Central memory CD8-positive, alpha-beta T cell (primary cell): ENCODE results near the gene RGS3.

Source experiments
- ATAC-seq: fragments of 150-1000 bp; cut with Tn5 transposase; replicated peaks from 2 replicates; pipeline ENCODE4 v1.10.0; 2022; ENCODE audit warnings: mild to moderate bottlenecking, moderate FRiP score, moderate number of reproducible peaks; ENCODE audit not compliant: poor library complexity, severe bottlenecking; ENCODE audit errors: extremely low read depth
- DNase-seq, 2 donors: peaks; one replicate each; pipeline ENCODE4 v3.0.0; 2021; ENCODE audit warnings: low spot score in 2 of 2
- H3K27ac Mint-ChIP-seq: one replicate; pipeline ENCODE4 v1.8.0; 2022; ENCODE audit warnings: low read depth, mild to moderate bottlenecking, moderate library complexity, mixed read lengths
- H3K27me3 Mint-ChIP-seq: one replicate; pipeline ENCODE4 v1.8.0; 2022; ENCODE audit warnings: mixed read lengths
- H3K36me3 Mint-ChIP-seq: one replicate; pipeline ENCODE4 v1.8.0; 2022; ENCODE audit warnings: mild to moderate bottlenecking, moderate library complexity, mixed read lengths; ENCODE audit not compliant: insufficient read depth
- H3K4me1 Mint-ChIP-seq: one replicate; pipeline ENCODE4 v1.8.0; 2022; ENCODE audit warnings: mixed read lengths
- H3K4me3 Mint-ChIP-seq: one replicate; pipeline ENCODE4 v1.8.0; 2022; ENCODE audit warnings: mild to moderate bottlenecking, moderate library complexity, mixed read lengths
- H3K9me3 Mint-ChIP-seq: one replicate; pipeline ENCODE4 v1.8.0; 2022; ENCODE audit warnings: mixed read lengths

Gene RGS3

GRCh38 chr9:113522419-113522818, 58.9 kb downstream of the RGS3 start:
- Mint-ChIP-seq H3K4me1 (peaks cover 95% of the 10 kb centered on the region), H3K9me3 (no peaks in the 10 kb centered on the region), H3K36me3 (peaks cover 24% of the 10 kb centered on the region), H3K27ac (peak overlapping the region; percentile 86), H3K27me3 (no peaks in the 10 kb centered on the region), H3K4me3 (peak overlapping the region; percentile 79)
- ATAC-seq (no peak), DNase-seq (no peak)

GRCh38 chr9:113522858-113523257, 59.3 kb downstream of the RGS3 start:
- DNase-seq: no peak
- ATAC-seq: no peak
- H3K4me1 Mint-ChIP-seq: peaks cover 96% of the 10 kb centered on the region
- H3K4me3 Mint-ChIP-seq: peak overlapping the region; percentile 79
- no peaks in the 10 kb centered on the region for H3K27me3 Mint-ChIP-seq
- peak overlapping the region; percentile 86 for H3K27ac Mint-ChIP-seq
- no peaks in the 10 kb centered on the region for H3K9me3 Mint-ChIP-seq
- peaks cover 23% of the 10 kb centered on the region for H3K36me3 Mint-ChIP-seq

GRCh38 chr9:113523421-113524141, 60.1 kb downstream of the RGS3 start:
- Mint-ChIP-seq H3K27ac (peak overlapping the region; percentile 86), H3K4me3 (peak overlapping the region; percentile 79), H3K36me3 (peaks cover 19% of the 10 kb centered on the region), H3K9me3 (no peaks in the 10 kb centered on the region), H3K4me1 (peaks cover 95% of the 10 kb centered on the region), H3K27me3 (no peaks in the 10 kb centered on the region)
- DNase-seq (peak in 1 of 2 donors; percentile 19), ATAC-seq (peak; percentile 40)

DNA sequence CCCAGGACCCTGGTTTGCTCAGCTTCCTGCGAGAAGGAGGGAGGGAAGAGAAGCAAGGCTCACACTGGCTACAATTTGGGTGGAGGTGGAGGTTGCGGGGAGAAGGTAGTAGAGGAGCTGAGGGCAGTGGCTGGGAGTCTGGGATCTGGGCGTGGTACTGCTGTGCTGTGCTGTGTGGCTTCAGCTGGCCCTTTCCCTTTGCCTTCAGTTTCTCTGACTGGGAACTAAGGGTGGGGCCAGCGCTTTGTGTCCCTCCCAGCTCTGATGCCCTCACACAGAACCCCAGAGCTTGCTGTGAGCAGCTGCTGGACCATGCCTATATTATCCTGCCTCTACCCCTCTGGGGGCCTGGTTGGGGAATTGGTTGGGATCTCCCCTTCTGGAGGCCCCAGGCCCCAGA, 60.9 kb downstream of the RGS3 start:
- Mint-ChIP-seq H3K27ac (peak overlapping the region; percentile 86), H3K4me3 (peak overlapping the region; percentile 79), H3K9me3 (no peaks in the 10 kb centered on the region), H3K4me1 (peaks cover 92% of the 10 kb centered on the region), H3K36me3 (peaks cover 20% of the 10 kb centered on the region), H3K27me3 (no peaks in the 10 kb centered on the region)
- ATAC-seq (no peak), DNase-seq (no peak)

DNA sequence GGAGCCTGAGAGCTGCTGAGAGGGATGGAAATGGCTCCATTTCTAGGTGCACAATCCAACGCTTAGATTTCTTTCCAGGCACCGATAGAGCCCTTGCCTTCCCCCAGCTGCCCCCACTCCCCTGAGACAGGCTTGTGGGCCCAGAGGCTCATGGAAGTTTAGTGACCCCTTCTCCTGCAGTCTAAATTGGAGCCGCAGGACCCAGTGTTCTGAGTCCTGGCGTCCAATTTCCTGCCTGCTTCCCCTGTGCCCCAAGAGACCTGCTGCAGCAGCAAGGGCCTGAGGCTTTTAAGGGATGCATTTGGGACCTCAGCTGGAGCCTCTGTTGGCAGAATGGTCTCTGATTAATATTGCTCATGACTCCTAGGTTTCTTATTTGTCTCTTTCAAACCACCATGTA, 61.7 kb downstream of the RGS3 start:
- H3K4me1 Mint-ChIP-seq: peaks cover 89% of the 10 kb centered on the region
- DNase-seq (no peak), ATAC-seq (no peak)
- H3K27me3 Mint-ChIP-seq: no peaks in the 10 kb centered on the region
- H3K9me3 Mint-ChIP-seq: no peaks in the 10 kb centered on the region
- peak overlapping the region; percentile 79 for H3K4me3 Mint-ChIP-seq
- H3K27ac Mint-ChIP-seq: peak overlapping the region; percentile 22
- peaks cover 28% of the 10 kb centered on the region for H3K36me3 Mint-ChIP-seq

GRCh38 chr9:113525831-113526230, 62.3 kb downstream of the RGS3 start:
- DNase-seq (no peak), ATAC-seq (no peak)
- H3K4me3 Mint-ChIP-seq: peak overlapping the region; percentile 79
- no peaks in the 10 kb centered on the region for H3K9me3 Mint-ChIP-seq
- H3K27ac Mint-ChIP-seq: peak overlapping the region; percentile 22
- no peaks in the 10 kb centered on the region for H3K27me3 Mint-ChIP-seq
- peaks cover 32% of the 10 kb centered on the region for H3K36me3 Mint-ChIP-seq
- peaks cover 89% of the 10 kb centered on the region for H3K4me1 Mint-ChIP-seq

GRCh38 chr9:113526231-113526746, 62.8 kb downstream of the RGS3 start:
- ATAC-seq (peak; percentile 21), DNase-seq (no peak)
- H3K36me3 Mint-ChIP-seq: peaks cover 34% of the 10 kb centered on the region
- H3K9me3 Mint-ChIP-seq: no peaks in the 10 kb centered on the region
- peak overlapping the region; percentile 79 for H3K4me3 Mint-ChIP-seq
- H3K4me1 Mint-ChIP-seq: peaks cover 89% of the 10 kb centered on the region
- no peaks in the 10 kb centered on the region for H3K27me3 Mint-ChIP-seq
- peak overlapping the region; percentile 69 for H3K27ac Mint-ChIP-seq

DNA sequence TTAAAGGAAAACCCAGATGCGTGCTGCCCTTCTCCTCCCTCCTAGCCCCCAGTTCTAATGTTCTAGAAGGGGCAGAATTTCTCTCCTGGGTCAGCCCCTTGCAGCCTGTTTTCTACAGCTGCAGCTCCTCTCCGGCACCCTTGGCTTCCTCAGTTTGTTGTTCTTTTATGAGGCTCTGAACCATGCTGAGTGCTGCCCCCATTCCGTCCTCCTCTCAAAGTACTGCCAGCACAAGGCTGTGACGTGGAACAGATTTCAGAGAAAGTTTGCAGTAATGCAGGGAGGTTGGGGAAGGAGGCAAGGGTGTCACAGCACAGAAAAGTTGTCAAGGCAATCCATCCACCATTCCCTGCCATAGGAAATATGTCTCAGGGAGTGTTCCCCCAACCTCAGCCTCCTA, 63.3 kb downstream of the RGS3 start:
- peak overlapping the region; percentile 79 for H3K4me3 Mint-ChIP-seq
- DNase-seq: no peak
- ATAC-seq: no peak
- no peaks in the 10 kb centered on the region for H3K27me3 Mint-ChIP-seq
- peaks cover 91% of the 10 kb centered on the region for H3K4me1 Mint-ChIP-seq
- peaks cover 39% of the 10 kb centered on the region for H3K36me3 Mint-ChIP-seq
- H3K27ac Mint-ChIP-seq: peak overlapping the region; percentile 69
- no peaks in the 10 kb centered on the region for H3K9me3 Mint-ChIP-seq

DNA sequence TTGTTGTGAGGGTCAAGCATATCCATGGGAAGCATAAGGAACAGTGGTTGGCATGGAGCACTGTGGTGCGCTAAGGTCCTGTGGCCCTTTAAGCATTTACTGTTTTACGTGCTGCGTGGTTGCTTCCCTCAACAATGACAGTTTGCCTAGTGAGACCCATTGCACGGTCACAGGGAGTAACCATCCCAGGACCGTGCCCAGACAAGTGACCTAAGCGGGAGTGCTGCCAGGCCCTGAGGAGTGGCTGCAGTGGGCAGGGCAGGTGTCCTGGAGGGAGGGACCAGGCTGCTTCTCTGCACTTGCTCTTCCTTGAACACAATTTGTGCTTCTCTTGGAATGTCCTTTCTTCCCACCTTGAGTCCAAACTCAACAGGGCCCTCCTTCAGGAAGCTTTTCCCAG, 64.6 kb downstream of the RGS3 start:
- Mint-ChIP-seq H3K27me3 (no peaks in the 10 kb centered on the region), H3K9me3 (no peaks in the 10 kb centered on the region), H3K27ac (peak overlapping the region; percentile 69), H3K4me1 (peaks cover 86% of the 10 kb centered on the region), H3K4me3 (no peak overlapping the region), H3K36me3 (peaks cover 45% of the 10 kb centered on the region)
- DNase-seq (no peak), ATAC-seq (no peak)

GRCh38 chr9:113528811-113529210, 65.3 kb downstream of the RGS3 start:
- H3K4me1 Mint-ChIP-seq: peaks cover 80% of the 10 kb centered on the region
- DNase-seq (no peak), ATAC-seq (no peak)
- no peaks in the 10 kb centered on the region for H3K27me3 Mint-ChIP-seq
- H3K36me3 Mint-ChIP-seq: peaks cover 45% of the 10 kb centered on the region
- no peak overlapping the region for H3K4me3 Mint-ChIP-seq
- H3K9me3 Mint-ChIP-seq: no peaks in the 10 kb centered on the region
- H3K27ac Mint-ChIP-seq: no peak overlapping the region

DNA sequence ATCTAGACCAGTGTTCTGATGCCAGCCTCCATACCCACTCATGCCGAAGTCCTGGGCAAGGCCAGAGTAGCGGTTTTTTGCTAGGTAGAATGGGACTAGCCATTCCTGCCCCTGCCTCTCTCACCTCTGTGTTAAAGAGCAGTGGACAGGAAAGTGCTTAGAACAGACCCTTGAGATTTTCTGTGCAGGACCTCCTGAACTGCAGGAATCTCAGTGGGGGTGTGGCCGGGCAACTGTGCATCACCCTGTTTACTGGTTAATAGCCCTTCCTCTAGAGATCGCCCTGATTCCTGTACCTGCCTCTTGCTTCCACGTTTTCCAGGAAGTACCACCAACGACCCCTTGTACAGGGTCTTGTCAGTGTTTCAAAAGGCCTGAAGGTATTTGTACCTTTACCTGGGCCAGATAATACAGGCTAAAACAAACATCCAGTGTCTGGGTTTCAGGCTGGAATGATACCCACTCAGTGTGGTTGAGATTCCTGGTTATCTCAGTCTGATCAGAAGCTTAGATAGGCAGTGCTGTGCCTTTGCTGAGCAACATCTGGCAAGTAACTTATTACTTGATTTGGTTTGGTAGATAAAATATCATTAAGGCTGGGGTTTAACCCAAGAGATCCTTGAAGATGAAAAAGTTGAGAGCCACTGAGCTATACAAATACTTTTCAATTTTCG, 65.9 kb downstream of the RGS3 start:
- DNase-seq: no peak
- no peak for ATAC-seq
- H3K27ac Mint-ChIP-seq: no peak overlapping the region
- H3K36me3 Mint-ChIP-seq: peaks cover 41% of the 10 kb centered on the region
- H3K4me1 Mint-ChIP-seq: peaks cover 73% of the 10 kb centered on the region
- no peaks in the 10 kb centered on the region for H3K9me3 Mint-ChIP-seq
- H3K4me3 Mint-ChIP-seq: no peak overlapping the region
- H3K27me3 Mint-ChIP-seq: no peaks in the 10 kb centered on the region

GRCh38 chr9:113530022-113530635, 66.6 kb downstream of the RGS3 start:
- H3K4me1 Mint-ChIP-seq: peaks cover 67% of the 10 kb centered on the region
- no peak overlapping the region for H3K4me3 Mint-ChIP-seq
- H3K36me3 Mint-ChIP-seq: peaks cover 39% of the 10 kb centered on the region
- H3K9me3 Mint-ChIP-seq: no peaks in the 10 kb centered on the region
- H3K27me3 Mint-ChIP-seq: no peaks in the 10 kb centered on the region
- no peak overlapping the region for H3K27ac Mint-ChIP-seq
- no peak for ATAC-seq
- DNase-seq: no peak
